NCI-H2029 treated with DMSO at 0.1 percent for 48 hours (cell line): Measurements from ENCODE around the gene RNF6.
A peak's percentile ranks its signal among the peaks of the same experiment; 100 is the strongest.
"Not testable (repeated sequence)": the region's sequence is repeated elsewhere in the genome, so short reads cannot be mapped to it uniquely, and the experiment has no call there.

Experiments used
- DNase-seq: peaks from one replicate; lab custom pipeline; 2025; lab: John Stamatoyannopoulos, UW

The RNF6 gene

DNA sequence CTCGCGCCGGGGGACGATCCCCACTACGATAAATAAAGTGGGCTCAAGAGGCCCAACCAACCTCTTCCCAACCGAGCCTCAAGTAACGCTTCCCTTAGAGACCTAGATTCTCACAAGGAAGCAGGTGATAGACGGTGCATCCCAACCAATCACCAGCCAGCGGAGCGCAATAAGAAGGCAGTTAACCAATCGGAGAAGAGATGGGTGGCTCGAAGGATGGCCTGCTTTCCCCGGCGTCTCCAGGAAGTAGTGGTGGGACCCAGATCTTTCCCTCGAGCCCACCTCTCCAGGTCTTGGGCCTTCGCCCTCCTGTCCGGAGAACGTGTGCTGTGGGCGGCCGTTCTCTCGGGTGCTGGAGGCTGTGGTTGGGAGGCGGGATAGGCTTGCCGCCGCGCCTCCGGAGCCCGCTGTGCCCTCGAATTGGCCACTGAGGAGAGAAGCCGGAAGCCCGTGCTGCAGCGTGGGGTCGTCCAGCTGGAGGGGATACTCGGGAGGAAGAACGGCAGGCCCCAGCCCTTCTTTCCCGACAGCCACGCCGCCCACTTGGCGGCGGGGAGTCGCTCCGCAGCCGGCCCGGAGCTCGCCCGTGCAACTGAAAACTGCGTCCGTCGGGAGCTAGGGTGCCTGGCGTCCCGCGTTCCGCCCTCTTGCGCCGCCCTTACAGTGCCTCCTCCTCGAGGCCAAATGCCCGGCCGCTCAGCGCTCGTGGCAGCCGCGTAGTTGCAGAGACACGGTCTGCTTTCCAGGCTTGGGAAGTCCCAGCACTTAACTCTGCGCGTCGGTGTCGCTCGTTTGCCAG lies at the start of gene RNF6:
Gene RNF6, minus strand, starts transcription at position 594 of the 799 bp plus-strand sequence. CDS start 2,665 bp downstream, outside the sequence.
- DNase-seq: peak; percentile 54

- DNase-seq: no peak
Observed at GRCh38 chr13:26270707-26271106, 48.6 kb upstream of the RNF6 start.

GRCh38 chr13:26266311-26266710 lies 44.2 kb upstream of the RNF6 start:
- DNase-seq: no peak

DNA sequence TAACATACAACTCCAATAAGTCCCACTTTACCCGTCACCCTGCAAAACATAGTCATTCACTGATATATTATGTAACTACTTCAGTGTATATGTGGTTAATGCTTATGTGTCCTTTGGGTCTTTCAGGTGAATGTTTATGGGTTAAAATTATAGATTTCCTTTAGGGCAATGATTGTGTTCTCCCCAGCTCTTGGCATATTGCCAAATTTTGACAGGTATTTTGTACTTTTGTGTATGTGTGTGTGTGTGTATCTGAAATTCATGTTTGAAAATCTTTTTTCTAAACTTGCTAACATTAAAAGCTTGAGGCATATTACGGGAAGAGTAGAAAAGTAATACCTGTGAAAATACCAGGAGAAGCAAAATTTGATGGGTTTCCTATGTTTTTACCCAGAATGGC lies 40.0 kb upstream of the RNF6 start:
- DNase-seq: no peak

DNA sequence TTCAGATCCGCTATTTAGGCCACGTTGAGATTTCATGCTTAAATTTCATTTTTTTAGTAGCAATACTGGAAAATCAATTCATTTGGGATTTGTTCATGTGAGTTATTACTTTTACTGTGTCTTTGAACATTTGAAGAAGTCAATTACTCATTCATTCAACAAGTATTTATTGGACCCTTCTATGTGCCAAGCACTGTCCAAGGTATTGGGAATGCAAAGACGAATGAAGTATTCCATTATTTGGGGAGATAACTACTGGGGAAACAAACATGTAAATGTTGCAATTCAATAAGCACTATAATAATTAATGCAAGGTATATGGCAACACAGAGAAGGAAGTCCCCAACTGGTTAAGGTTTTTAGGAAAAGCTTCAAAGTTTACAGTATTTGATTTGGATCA lies 37.5 kb upstream of the RNF6 start:
- no peak for DNase-seq

DNA sequence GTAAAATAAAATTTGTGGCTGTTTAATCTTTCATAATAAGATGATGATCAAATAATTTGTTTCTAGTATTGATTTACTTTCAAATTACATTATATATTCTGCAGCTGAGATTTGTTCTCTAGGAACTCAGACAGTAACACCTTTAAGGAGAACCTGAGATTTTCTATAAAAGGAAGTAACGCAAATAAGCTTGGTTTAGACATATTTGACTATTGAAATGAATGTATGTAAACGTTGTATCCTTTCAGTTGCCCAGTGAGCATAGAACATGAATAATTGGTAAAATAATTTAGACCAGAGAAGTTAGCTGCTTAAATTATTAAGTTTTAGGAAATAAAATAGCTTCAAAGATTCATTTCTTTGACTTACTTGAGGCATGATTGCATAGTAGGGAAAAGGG lies 34.9 kb upstream of the RNF6 start:
- DNase-seq: no peak

DNA sequence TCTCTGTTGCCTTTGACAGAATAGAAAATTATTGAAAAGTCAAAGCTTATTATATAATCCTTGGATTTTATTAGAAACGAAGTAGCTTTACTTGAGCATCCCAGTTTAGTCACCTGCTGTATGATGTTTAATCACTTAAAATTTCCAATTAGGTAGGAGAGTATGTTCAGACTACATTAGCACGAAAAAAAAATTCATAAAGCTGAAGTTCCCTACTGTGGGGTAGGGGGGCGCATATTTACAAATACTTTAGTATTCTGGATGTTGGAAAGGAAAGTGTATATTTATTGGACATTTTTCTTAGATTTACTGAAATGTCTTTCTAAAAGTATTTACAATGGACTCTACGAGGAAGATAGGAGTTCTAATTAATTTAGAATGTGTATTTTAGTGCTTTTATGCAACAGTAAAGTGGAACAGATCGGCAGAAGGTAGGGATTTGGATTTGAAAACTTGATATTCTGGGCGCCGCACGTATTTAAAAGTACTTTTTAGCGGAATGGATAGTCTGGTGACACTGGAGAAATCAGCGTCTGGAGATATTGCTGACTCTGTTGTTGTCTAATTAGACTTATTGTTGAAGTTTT lies 33.7 kb upstream of the RNF6 start:
- DNase-seq: peak; percentile 9

DNA sequence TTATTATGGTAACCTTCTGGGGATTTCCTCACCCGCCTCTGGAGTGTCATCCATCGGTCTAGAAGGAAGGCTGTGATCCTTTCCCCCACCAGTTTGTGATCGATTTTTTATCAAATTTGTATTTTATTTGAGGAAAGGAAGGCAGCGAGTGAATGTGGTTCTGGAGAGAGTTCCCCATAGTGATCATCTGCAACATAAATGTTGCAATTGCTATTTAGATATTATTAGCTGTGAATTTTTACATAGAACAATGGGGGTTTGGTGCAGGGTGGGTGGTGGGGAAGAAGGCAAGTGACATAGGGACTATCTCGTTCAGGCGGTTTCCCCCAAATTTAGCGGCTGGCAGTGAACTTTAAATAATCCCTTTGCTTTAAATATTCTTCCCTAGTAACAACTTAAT lies 33.0 kb upstream of the RNF6 start:
- DNase-seq: no peak

GRCh38 chr13:26254583-26255111 lies 32.5 kb upstream of the RNF6 start:
- DNase-seq: no peak

DNA sequence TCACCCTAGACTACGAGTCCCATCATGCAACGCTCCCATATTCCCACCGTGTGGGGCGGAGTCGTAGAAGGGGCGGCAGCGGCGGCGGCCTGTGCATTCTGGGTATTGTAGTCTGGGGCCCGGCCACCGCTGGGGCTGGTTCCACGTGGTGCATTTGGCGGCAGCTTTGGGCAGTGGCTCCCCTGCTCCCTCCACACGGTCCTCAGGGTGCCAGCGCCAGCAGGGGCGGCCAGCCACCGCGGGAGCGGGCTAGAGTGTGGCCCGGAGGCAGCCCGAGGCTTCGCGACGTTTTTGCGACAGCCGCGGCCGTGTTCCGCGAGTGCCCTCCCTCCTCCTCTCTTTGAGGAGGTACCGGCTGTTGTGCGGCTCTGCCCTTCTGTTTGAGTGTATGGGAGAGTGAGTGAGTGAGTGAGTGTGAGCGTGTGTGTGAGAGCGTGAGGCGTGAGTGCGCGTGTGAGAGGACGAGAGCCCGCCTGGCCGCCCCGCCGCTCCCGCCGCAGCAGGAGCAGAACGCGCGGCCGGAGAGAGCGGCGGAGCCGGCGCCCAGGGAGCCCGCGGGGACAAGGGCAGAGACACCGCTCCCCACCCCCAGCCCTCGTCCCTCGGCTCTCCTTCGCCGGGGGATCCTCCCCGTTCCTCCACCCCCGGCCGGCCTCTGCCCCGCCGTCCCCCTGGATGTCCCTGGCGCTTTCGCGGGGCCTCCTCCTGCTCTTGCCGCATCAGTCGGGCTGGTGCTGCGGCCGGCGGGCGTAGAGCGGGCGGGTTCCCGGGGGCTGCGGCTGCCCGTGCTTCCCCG lies 31.9 kb upstream of the RNF6 start, which contains the start of gene CDK8:
Gene CDK8, plus strand, starts transcription at position 343 of the 796 bp plus-strand sequence. CDS start 513 bp downstream, outside the sequence.
- peak; percentile 46 for DNase-seq

DNA sequence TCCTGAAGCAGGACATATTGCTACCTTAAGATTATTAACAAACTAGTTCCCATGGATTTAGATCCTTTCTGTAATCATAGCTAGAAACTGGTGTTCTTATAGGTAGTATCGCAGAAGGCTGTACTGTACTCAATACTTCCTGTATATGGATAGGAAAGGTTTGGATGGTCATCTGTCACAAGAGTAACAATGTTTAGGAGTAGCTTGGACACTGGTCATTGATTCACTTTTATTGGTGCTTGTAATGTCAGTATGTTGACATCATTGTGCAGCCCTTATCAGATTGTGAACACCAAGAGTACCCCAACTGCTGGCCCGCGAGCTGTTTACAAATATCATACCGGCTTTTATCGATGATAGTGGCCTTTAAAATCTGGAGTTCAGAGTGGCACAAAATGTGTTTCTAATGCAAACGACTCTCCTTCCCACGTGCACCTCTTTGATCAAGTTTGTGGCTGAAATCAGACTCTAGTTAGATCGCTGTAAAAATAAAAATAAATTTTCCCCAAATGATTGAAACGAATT lies 31.2 kb upstream of the RNF6 start:
- DNase-seq: no peak

DNA sequence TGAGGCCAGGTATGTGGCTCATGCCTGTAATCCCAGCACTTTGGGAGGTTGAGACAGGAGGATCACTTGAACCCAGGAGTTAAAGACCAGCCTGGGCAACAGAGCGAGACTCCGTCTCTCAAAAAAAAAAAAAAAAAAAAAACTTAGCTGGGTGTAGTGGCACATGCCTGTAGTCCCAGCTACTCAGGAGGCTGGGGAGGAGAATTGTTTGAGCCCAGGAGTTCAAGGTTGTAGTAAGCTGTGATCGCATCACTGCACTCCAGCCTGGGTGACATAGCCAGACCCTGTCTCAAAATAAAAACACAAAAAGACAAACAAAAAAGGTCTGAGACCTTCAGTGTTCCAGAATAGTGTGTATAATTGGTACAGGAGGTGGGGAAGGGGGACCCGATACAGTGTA lies 29.9 kb upstream of the RNF6 start:
- not testable (repeated sequence) for DNase-seq

DNA sequence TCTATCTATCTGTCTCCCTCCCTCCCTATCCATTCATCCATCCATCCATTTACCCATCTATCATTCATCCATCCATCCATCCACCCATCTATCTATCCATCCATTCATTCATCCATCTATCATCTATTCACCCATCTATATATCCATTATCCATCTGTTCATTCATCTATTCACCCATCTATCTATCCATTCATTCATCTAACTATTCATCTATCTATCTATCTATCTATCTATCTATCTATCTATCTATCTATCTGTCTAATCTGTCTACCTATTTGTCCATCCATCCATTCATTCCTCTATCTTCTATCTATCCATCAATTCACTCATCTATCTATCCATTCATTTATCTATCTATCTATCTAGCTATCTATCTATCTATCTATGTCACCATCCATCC lies 27.4 kb upstream of the RNF6 start:
- DNase-seq: no peak

DNA sequence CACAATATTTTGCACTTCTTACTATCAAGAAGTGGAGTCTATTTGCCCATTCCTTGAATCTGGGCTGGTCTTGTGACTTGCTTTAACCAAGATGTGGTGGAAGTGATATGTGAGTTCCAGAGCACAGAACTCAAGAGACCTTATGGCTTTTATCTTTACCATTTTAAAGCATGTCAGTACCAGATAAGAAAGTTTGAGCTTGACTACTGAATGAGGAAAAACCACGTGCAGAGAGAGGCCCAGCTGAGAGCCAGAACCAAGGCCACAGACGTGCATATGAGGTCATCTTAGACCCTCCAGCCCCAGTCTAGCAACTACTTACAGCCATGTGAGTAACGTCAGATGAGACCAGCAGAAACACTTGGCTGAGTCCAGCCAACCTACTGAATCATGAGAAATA lies 25.5 kb upstream of the RNF6 start:
- DNase-seq: no peak

DNA sequence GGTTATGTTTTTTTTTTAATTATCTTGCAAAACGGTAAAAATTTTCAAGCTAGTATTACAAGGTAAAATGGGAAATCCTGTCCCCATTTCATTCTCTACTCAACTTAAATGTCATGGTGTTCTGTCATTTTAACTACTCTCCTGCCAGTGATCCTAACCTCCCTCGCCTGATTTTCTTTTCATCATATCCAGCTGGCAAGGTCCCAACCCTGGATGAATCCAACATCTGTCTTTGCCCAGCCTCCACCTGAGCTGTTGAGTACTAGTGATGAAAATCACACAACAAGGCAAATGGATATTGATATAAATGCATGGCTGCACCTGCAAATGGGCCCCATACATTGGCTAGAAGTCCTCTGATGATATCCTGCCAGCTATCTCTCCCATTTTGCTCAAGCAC lies 24.9 kb upstream of the RNF6 start:
- DNase-seq: peak; percentile 27

DNA sequence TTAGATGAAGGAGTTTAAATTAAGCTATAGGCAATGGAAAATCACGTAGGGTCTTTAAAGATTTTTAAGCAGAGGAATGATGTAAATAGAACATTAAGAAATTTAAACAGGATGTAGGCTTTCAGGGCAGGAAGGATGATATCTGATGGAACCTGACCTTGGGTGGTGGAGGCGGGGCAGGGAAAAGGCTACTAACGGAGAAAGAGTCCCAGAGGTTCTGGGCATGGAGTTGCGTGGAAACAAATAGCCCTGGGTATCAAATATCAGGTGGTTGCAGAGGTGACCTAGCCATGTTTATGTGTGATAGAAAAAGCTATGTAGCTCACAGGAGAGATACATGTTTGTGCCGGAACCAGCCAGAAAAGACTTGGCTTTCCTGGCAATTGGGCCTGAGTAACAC lies 24.0 kb upstream of the RNF6 start:
- DNase-seq: peak; percentile 26

- DNase-seq: no peak
Observed at GRCh38 chr13:26236296-26236695, 14.2 kb upstream of the RNF6 start.

GRCh38 chr13:26230703-26231102 lies 8.6 kb upstream of the RNF6 start:
- DNase-seq: no peak

GRCh38 chr13:26229080-26229615 lies 7.0 kb upstream of the RNF6 start:
- DNase-seq: no peak

- no peak for DNase-seq
Observed at GRCh38 chr13:26228096-26228495, 6.0 kb upstream of the RNF6 start.

GRCh38 chr13:26227166-26227971 lies 5.3 kb upstream of the RNF6 start:
- DNase-seq: no peak
